GM12865 (cell line): ENCODE data around the gene BRD2.

Experiments used
- DNase-seq: peaks from one replicate; pipeline ENCODE4 v3.0.0; 2010; ENCODE audit warnings: low read depth
- H3K4me3 ChIP-seq: 2 replicates; pipeline ENCODE4 v1.5.1; 2011; ENCODE audit warnings: mild to moderate bottlenecking, low read depth, low read length, control low read depth
- TF ChIP-seq, protein P1 (sequence below): IDR thresholded peaks from 2 replicates; pipeline ENCODE4 v1.5.1; 2011; ENCODE audit warnings: low read length, control low read depth, low read depth, inconsistent platforms; ENCODE audit not compliant: insufficient read depth; ENCODE audit errors: missing control alignments

BRD2 gene

DNA sequence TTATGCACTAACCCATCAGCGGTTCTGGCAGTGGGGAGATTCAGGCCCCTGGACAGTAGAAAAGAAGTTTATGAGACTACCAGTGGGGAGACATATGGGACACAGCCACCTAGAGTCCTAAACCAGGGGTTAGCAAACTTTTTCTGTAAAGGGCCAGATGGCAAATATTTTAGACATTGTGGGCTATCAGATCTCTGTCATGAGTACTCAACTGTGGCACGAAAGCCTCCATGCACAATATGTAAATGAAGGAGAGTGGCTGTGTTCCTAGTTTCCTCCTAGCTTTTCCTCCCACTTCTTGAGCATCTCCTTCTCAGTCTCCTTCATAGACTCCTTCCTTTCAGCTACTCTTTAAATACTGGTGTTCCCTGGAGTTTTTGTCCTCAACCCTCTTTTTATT is 12.2 kb upstream of the BRD2 start:
- H3K4me3 ChIP-seq: no peak overlapping the region
- TF ChIP-seq, protein P1, sequence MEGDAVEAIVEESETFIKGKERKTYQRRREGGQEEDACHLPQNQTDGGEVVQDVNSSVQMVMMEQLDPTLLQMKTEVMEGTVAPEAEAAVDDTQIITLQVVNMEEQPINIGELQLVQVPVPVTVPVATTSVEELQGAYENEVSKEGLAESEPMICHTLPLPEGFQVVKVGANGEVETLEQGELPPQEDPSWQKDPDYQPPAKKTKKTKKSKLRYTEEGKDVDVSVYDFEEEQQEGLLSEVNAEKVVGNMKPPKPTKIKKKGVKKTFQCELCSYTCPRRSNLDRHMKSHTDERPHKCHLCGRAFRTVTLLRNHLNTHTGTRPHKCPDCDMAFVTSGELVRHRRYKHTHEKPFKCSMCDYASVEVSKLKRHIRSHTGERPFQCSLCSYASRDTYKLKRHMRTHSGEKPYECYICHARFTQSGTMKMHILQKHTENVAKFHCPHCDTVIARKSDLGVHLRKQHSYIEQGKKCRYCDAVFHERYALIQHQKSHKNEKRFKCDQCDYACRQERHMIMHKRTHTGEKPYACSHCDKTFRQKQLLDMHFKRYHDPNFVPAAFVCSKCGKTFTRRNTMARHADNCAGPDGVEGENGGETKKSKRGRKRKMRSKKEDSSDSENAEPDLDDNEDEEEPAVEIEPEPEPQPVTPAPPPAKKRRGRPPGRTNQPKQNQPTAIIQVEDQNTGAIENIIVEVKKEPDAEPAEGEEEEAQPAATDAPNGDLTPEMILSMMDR: no peak
- DNase-seq: no peak

DNA sequence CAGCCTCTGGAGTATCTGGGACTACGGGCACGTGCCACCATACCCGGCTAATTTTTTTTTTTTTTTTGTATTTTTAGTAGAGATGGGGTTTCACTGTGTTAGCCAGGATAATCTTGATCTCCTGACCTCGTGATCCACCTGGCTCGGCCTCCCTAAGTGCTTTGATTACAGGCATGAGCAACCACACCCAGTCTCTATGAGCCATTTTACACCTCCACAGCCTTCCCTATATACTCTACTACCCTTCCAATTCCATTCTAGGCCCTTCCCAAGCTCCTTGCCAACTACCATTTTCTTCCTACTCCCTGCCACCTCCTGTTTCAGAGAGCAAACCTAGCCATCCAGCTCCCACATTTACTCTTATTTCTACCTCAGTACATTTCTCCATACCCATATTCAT is 7.8 kb upstream of the BRD2 start:
- no peak for DNase-seq
- TF ChIP-seq, protein P1: no peak
- no peak overlapping the region for H3K4me3 ChIP-seq

DNA sequence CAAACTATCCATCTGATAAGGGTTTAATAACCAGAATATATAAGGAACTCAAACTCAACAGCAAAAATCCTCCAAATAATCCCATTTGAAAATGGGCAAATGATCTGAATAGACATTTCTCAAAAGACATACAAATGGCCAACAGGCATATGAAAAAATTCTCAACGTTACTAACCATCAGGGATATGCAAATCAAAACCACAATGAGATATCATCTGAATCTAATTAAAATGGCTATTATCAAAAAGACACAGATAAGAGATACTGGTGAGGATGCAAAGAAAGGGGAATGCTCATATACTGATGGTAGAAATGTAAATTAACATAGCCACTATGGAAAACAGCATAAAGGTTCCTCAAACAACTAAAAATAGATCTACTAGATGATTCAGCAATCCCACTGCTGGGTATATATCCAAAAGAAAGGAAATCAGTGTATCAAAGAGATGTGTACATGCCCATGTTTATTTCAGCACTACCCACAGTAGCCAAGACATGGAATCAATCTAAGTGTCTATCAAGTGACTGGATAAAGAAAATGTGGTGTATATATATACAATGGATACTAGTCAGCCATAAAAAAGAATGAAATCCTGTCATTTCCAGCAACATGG is 6.1 kb upstream of the BRD2 start:
- TF ChIP-seq, protein P1: no peak
- H3K4me3 ChIP-seq: no peak overlapping the region
- DNase-seq: no peak

- TF ChIP-seq, protein P1: no peak
- DNase-seq: no peak
- H3K4me3 ChIP-seq: no peak overlapping the region
Observed at GRCh38 chr6:32963866-32964265, 4.5 kb upstream of the BRD2 start.

DNA sequence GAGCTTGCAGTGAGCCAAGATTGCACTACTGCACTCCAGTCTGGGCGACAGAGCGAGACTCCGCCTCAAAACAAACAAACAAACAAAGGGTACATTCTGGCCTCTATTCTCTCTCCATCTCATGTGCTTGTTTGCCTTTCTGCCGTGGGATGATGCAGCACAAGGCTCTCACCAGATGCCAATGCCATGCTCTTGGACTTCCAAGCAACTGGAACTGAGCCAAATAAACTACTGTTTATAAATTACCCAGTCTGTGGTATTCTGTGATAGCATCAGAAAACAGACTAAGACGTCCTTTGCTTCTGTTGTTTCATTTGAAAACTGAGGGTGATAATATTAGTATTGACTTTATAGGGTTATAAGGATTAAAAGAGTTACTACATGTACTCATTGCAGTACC is 3.6 kb upstream of the BRD2 start:
- no peak overlapping the region for H3K4me3 ChIP-seq
- TF ChIP-seq, protein P1: no peak
- no peak for DNase-seq

- TF ChIP-seq, protein P1: peak; percentile 58
- peak; percentile 79 for DNase-seq
- peak overlapping the region; percentile 87 for H3K4me3 ChIP-seq
Observed at GRCh38 chr6:32967151-32968091, 973 bp upstream of the BRD2 start.
